Measurements from ENCODE around the gene TRPM3. TPM values are rescaled to one million over a fixed set of nuclear protein-coding genes. Genes with fewer than 3 reads are reported as not detected.

TRPM3 gene
- total and polyA plus RNA-seq, 2 of the 8 experiments (the other 6 are each of a cell fraction or from before 2014, with no cell fraction given), result 2.4 to 10.9 TPM

- TF ChIP-seq JUN (IDR thresholded peaks at IDR 0.05; ENCODE audit: low read depth, low read length) (no peak), TBP (IDR thresholded peaks at IDR 0.05; ENCODE audit: low read depth, low read length) (no peak)
Measured at GRCh38 chr9:70801181-70801829, 320.1 kb downstream of the TRPM3 start (continued).

All from H1 (cell line).